HepG2 (cell line): ENCODE results near the gene PEX7.

Experiments
- MYC ChIP-seq: sonication (generic); formaldehyde crosslinking; IDR thresholded peaks from 2 replicates; pipeline ENCODE4 v1.9.0; 2021; ENCODE audit warnings: missing genetic modification reagents, borderline replicate concordance
- ZNF326 ChIP-seq: sonication (generic); formaldehyde crosslinking; IDR thresholded peaks from 2 replicates; pipeline ENCODE4 v1.4.0; 2020; ENCODE audit warnings: missing genetic modification reagents, borderline replicate concordance
- TF ChIP-seq, protein P1 (sequence below): IDR thresholded peaks from 2 replicates; pipeline ENCODE4 v1.6.1; 2012; ENCODE audit warnings: inconsistent platforms

DNA sequence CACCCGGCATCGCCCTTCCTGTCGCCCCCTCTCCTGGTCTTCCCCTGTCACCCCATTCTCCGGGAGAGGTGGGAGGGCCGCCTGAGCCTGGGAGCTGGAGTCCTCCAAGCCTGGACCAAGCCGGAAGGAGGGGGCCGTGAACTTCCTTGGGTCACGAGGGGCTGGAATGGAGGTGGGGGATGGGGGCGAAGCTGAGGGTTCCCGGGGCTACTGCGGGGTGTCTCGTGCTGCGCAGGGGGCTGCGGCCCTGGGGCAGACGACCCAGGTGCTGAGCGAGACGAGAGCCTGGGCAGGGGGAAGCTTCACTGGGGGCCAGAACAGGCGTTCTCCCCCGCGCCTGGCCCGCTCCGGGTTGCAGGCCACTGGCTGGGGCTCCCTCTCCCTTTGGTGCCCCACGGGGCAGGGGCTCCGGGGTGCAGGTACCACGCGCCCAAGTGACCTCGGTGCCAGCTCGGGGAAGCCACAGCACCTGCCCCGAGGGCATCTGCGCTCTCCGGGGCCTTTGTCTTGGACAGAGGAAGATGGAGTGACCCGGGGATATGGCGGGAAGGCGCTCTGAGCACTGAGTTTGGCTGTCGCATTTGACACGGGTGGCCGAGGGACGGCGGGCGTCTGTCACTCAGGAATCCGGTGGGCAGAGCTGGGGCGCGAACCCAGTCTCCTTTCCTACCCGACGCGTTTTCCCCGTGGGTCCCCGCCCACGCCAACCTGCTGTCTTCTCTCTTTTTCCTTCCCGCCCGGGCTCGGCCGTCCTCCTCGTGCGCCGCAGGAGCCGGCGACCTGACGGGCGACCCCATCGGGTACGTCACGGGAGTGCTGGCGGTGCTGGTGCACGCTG, 100.9 kb downstream of the PEX7 start:
- TF ChIP-seq ZNF326 (CRISPR knock-in tag) (no peak), MYC (CRISPR knock-in tag) (no peak)
- TF ChIP-seq, protein P1, sequence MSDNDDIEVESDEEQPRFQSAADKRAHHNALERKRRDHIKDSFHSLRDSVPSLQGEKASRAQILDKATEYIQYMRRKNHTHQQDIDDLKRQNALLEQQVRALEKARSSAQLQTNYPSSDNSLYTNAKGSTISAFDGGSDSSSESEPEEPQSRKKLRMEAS: no peak
